ENCODE measurements around the gene OR2F1.

Gene OR2F1

GRCh38 chr7:143913945-143914615 is 40.6 kb upstream of the OR2F1 start:
- H3K4me3 ChIP-seq (ENCODE audit: low read depth, low read length), result no peak overlapping the region
- TF ChIP-seq CTCF (IDR thresholded peaks at IDR 0.05; ENCODE audit: low read depth, low read length, missing control alignments), result no peak
- DNase-seq (ENCODE audit: low read depth), result no peak

- DNase-seq (ENCODE audit: low read depth), result no peak
- no peak for TF ChIP-seq CTCF (IDR thresholded peaks at IDR 0.05; ENCODE audit: low read depth, low read length, missing control alignments)
- no peak overlapping the region for H3K4me3 ChIP-seq (ENCODE audit: low read depth, low read length)
These were observed 39.5 kb upstream of the OR2F1 start for GRCh38 chr7:143914938-143915652.

- no peak overlapping the region for H3K4me3 ChIP-seq (ENCODE audit: low read depth, low read length)
- DNase-seq (ENCODE audit: low read depth), result no peak
- no peak for TF ChIP-seq CTCF (IDR thresholded peaks at IDR 0.05; ENCODE audit: low read depth, low read length, missing control alignments)
These were observed 29.8 kb upstream of the OR2F1 start for GRCh38 chr7:143924851-143925250.

GRCh38 chr7:143929224-143929920 is 25.3 kb upstream of the OR2F1 start:
- DNase-seq (ENCODE audit: low read depth), result no peak
- no peak for TF ChIP-seq CTCF (IDR thresholded peaks at IDR 0.05; ENCODE audit: low read depth, low read length, missing control alignments)
- H3K4me3 ChIP-seq (ENCODE audit: low read depth, low read length), result no peak overlapping the region

GRCh38 chr7:143931739-143932138 is 22.9 kb upstream of the OR2F1 start:
- DNase-seq (ENCODE audit: low read depth), result no peak
- no peak for TF ChIP-seq CTCF (IDR thresholded peaks at IDR 0.05; ENCODE audit: low read depth, low read length, missing control alignments)
- no peak overlapping the region for H3K4me3 ChIP-seq (ENCODE audit: low read depth, low read length)

GRCh38 chr7:143934526-143935325 is 19.9 kb upstream of the OR2F1 start, which contains the start of gene OR2F2:
OR2F2 (plus strand) TSS chr7:143935233; CDS start chr7:143935233, 0 bp downstream.
- DNase-seq (ENCODE audit: low read depth), result no peak
- no peak for TF ChIP-seq CTCF (IDR thresholded peaks at IDR 0.05; ENCODE audit: low read depth, low read length, missing control alignments)
- no peak within 1 kb of the TSS for H3K4me3 ChIP-seq (ENCODE audit: low read depth, low read length)
